NCI-H146 (cell line): Measurements from ENCODE around the gene WAC.
"Not testable (repeated sequence)": the region's sequence is repeated elsewhere in the genome, so short reads cannot be mapped to it uniquely, and the experiment has no call there.

Source experiments
- DNase-seq: peaks from one replicate; lab custom pipeline; 2025; lab: John Stamatoyannopoulos, UW

WAC gene

DNA sequence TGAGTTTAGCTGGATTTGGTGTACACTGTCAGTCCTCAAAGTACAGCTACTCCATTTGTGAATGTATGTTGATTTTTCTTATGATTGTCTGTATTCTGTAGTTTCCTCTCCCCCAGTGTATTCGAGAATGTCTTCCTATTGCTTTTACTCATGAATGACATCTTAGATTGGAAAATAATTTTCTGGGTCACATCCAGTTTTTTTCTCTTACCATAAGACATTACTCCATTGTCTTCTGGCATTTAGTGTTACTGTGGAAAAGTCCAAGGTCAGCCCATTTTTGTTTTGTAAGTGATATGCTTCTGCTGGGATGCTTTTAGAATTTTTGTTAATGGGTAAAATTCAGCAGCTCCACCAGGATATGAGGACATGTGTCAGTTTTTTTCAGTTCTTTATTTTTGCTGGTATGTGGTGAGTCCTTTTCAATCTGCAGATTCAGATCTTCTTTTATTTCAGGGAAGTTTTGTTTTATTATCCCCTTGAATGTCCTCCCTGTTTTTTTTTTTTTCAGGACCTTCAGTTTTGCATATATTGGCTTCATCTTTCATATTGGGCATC, 33.6 kb downstream of the WAC start:
- no peak for DNase-seq

DNA sequence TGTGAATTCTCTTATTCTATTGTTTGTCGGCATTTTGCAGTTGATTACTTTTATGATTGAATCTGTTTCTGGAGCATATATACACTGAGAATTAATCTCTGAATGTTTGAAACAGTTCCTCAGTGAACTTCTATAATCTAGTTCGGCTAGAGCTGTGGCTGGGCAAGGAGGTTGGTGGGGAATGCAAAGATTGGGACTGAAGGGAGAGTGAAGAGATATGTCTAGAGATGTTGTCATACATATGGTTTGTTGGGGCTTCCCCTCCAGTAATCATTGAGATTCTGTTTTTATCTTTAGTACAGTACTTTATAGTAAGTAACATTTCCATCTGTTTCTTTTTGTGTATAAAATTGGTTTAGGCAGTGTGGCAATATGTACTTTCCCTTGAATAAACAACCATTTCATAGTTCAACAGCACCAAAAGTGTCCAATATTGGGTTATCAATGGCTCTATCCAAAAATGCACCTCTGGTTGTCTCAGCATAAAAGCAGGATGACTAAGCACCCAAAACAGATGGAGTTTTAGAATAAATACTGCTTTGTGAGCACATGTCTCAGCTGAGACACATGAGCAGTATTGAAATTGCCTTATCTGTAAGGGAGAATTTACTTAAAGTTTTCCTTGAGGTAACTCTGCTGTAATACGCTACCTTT, 36.7 kb downstream of the WAC start:
- no peak for DNase-seq

DNA sequence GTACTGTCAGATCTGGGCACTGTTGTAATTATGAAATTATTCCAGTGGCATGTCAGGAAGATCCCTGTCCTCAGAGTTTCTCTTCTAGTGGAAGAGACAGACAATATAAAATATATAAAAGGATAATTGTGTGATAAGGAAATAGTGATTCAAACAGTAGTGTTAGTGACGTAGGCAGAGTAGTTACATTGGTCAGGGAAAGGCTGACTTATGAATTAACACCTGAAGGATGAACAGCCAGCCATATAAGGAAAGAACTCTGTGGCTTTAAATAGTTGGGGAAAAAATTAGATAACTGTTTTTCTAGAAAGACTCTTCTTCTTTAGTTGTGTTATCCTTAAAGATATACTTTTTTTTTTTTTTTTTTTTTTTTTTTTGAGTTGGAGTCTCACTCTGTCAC, 37.7 kb downstream of the WAC start:
- no peak for DNase-seq

DNA sequence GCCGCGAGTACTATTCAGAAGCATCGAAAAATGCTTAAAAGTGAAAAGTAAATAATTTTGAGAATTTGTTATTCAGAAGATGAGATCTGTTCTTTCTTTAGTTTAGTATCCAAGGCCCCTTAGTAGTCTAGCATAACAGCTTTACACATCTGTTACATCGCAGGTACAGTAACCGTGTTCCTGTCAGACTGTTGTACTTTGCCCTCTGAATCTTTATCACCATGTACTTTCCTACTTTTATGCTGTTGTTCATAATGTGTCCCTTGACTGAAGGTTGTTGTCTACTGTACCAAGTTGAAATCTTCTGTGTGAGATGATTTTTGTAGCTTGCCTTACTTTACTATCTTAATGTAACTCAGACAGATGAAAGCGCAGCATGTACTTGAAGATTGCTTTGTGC, 38.3 kb downstream of the WAC start:
- DNase-seq = no peak

DNA sequence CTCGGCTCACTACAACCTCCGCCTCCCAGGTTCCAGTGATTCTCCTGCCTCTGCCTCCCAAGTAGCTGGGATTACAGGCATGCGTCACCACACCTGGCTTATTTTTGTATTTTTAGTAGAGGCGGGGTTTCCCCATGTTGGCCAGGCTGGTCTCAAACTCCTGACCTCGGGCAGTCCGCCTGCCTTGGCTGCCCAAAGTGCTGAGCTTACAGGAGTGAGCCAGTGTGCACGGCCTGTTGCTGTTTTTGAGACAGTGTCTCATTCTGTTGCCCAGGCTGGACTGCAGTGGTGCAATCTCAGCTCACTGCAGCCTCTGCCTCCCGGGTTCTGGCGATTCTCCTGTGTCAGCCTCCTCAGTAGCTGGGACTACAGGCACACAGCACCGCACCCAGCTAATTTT, 41.3 kb downstream of the WAC start:
- not testable (repeated sequence) for DNase-seq

DNA sequence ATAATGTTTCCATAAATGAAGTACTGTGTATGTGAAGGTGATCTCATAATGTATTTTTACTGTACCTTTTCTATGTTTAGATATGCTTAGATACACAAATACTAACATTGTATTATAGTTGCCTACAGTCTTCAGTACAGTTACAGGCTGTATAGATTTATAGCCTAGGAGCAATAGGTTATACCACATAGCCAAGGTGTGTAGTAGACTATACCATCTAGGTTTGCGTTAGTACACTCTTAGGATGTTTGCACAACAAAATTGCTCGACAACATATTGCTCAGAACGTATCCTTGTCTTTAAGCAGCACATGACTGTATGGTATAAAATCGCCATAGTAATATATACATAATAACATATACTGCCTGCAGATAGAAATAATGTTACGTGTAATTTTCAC, 42.9 kb downstream of the WAC start:
- no peak for DNase-seq

DNA sequence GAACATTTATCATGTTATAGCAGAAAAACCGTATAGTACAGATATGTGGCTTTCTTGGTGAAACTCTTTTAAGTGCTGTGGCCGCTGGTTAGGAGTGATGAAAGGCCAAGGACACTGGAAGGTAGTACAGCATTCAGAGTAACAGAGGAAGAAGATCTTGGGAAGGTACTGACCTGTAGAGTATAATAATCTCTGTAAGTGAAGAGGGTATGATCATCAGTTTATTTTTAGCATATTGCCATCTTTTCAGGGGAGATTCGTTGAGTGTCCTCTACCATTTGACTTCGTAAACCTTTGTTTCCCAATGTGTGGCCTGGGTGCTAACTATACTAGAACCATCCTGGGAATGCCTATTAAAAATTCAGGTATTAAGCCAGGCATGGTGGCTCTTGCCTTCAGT, 44.6 kb downstream of the WAC start:
- no peak for DNase-seq

DNA sequence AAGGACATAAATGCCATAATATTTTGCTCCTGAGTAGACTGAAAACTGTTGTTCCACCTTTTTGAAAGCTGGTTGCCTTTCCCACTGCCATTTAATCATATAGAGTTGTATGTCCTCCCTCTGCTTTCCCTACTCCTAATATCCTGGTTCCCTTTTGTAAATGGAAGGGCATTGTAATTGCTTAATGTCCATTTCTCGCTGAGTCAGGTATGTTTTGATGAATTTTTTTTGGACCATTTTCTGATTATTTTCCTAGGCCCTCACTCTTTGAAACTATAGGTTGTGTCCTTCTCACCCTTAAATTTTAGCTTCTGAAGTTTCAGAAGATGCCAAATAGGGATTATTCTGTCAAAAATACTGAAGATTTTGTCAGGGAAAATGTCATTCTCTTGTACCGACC, 45.5 kb downstream of the WAC start:
- no peak for DNase-seq

DNA sequence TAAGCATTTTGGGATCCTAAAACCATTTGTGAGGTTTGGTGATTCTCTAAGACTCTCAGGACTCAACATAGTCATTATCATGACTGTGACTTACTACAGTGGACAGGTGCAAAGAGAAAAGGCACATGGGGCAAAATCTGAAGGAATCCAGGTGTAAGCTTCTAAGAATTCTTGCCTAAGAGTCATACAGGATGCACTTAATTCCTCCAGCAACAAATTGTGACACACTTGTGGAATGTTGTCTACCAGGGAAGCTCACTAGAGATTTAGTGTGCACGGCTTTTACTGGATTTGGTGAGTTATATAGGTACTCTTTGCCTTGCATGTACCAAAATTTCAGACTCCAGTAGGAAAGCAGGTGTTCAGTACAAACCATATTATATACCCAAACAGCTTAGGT, 47.9 kb downstream of the WAC start:
- no peak for DNase-seq

DNA sequence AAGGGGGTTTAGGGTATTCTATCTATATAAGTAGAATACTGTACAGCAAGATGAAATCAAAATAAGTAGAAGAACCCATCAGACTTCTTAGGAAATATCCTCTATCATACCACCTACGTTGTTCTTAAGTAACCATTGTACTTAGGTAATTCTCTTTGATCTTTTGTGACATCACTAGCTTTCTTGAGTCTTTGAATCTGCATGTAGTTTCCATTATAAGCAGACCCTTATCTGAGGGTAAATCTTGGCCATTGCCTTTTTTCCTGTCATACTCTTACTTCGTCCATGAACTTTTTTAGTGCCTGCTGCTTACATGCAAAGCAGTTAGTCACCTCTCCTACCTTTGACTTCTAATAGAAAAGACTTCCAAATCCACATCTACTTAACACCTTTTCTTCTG, 49.0 kb downstream of the WAC start:
- no peak for DNase-seq

DNA sequence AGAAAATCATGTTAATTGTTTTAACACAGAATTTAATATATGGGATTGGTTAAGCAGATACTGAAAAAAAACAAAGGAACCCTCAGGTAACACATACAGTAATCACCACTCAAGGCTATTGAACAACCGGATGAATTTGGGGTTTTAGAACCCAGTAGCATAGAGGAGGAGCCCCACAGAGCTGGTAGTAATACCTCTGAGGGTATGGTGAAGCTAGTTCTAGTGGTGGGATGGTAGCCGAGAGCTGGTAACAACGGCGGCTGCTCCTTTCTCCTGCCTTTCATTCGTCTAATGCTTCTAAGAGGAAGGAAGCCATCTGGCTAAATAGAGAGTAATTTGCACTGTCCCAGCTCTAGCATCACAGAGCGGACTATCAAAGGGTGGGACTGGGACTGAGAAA, 52.2 kb downstream of the WAC start:
- DNase-seq = no peak

DNA sequence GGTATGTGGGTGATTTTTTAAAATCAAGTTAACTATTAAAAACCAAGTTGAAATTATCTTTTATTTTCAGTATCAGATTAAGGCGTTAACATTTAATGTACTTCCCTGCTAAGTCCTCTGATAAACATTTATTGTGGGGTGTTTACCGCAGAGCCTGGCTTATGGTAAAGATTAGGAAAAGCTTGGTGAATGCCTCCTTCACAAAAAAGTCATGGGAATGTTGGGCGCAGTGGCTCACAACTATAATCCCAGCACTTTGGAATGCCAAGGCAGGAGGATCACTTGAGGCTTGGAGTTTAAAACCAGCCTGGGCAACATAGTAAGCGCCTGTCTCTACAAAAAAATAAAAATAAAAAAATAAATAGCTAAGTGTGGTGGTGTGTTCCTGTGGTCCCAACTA, 53.3 kb downstream of the WAC start:
- DNase-seq = no peak

DNA sequence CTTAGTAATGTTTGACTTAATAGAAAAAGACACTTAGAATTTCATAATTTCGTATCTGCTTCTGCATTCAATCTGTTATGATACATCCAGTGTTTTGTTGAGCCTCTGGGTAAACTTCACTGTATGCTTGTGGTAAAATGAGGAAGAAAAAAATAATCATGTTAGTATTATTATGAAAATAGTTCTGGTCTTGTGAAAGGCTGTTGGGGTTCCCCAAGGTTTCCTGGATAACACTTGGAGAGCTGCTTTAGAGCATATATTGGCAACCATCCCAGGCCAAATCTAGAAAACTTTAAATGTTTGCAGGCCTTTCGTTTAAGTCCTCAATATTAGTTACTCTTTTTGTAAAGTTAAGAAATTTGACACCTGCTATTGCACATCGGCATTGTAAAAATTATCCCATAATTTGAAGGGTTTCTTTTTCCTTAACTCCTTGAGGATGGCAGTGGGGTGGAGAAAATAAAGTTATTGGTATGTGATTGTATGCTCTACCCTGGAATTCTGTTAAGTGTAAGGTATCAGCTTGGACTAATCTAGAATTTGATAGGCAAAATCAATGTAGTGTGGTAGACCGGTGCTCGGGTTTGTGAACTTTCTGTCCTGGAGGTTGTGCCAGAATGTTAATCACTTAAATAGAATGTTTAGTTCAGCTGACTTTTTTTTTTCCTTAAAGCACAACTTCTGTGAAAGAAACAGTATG, 54.5 kb downstream of the WAC start:
- DNase-seq = no peak

DNA sequence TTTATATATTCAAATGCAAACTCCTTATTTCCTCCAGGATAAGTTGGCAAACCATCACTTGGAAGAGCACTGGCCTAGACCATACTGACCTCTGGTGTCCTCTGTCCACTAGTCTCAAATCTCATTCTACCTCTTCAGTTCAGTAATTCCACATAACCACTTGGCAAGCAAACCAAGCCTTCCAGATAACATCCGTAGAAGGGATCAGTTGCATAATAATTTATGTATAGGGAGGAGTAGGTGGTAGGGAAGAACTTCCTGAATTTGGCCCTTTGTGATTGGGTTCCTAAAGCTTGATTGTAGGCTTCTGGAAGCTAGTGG, 55.0 kb downstream of the WAC start:
- no peak for DNase-seq

DNA sequence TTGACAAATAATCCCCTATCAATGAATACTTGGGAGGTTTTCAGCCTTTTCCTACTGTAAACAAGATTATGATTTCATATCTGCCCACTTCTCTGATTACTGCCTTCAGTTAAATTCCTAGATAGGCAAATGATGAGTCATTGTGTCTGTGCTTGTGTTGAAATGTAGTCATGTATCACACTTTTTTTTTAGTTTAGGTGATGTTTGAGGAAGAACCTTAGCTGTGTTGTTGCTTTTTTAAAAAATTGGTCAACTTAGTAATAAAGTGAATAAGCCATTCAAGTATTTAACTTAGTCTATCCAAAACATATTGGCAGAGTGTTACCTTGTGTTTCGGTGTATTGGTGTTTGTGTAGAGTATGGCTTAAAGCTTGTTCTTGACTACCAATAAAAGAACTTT, 60.0 kb downstream of the WAC start:
- DNase-seq = no peak

DNA sequence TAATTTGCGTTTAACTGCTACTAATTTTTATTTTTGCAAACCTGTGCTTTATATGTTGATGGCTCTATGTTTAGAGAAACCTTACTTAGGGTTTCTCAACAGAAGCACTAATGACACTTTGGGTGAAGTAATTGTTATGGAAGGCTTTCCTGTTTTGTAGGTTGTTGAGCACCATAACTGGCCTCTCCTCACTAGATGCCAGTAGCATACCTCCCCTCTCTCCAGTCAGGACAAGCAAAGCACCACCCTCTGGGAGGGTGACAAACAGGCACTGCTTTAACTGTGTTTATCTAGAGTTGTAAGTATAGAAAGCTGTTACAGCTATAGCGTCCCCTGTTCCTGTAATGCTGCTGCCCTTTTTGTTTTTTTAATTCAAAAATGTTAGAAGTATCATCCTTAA, 60.9 kb downstream of the WAC start:
- DNase-seq = no peak

DNA sequence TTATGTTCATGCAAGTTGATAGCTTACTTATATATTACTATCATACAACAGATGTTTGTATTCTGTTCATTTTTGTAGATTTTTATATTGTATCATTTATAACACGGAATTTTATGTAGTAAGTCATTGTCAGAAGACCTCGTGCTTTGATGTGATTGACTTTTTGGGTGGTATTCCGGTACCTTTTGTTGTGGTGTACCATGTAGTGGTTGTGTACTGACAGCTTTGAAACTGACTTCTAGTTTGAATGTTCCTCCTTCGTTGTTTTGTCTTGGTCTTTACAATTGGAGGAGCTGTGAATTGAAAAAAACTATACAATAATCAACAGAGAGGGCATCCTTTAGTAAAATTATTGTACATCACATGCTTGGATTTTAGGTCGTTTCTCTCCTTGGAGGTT, 61.5 kb downstream of the WAC start:
- no peak for DNase-seq

DNA sequence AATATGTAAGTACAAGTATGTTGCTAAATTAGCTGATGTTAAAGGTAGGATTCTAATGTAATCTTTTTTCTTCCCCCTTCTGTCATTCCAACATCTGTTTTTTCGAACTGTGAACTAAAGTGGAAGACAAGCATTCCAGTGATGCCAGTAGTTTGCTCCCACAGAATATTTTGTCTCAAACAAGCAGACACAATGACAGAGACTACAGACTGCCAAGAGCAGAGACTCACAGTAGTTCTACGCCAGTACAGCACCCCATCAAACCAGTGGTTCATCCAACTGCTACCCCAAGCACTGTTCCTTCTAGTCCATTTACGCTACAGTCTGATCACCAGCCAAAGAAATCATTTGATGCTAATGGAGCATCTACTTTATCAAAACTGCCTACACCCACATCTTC, 62.7 kb downstream of the WAC start:
- DNase-seq = no peak

DNA sequence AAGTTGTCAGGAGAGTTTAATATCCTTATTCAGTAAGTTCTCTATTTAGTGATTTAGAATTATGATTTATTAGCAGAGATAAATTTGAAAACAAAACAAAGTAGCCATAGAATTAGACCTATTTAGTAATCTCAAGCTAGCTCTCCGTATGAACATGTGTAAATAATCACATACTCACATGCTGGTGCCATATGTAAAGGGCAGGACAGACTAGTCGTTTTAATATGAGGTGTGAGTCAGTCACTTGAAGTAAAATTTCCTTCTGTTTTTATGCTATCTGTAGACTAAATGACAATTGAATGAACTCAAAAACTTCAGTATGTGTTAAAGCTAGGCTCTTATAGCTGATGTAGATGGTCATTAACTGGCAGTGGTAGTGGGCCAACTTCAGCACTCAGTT, 67.1 kb downstream of the WAC start:
- DNase-seq = no peak

DNA sequence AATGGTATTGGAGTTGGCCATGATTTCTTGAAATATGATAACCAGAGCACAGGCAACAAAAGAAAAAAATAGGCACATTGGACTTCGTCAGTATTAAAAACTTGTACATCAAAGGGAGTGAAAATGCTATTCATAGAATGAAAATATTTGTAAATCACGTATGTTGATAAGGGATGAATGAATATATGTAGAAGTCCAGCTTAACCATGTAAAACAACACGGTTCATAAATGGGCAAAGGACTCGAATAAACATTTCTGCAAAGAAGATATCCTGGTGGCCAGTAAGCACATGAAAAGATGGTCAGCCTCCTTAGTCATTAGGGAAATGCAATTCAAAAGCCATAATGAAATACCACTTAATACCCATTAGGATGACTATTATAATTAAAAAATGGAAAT, 68.1 kb downstream of the WAC start:
- DNase-seq = no peak

DNA sequence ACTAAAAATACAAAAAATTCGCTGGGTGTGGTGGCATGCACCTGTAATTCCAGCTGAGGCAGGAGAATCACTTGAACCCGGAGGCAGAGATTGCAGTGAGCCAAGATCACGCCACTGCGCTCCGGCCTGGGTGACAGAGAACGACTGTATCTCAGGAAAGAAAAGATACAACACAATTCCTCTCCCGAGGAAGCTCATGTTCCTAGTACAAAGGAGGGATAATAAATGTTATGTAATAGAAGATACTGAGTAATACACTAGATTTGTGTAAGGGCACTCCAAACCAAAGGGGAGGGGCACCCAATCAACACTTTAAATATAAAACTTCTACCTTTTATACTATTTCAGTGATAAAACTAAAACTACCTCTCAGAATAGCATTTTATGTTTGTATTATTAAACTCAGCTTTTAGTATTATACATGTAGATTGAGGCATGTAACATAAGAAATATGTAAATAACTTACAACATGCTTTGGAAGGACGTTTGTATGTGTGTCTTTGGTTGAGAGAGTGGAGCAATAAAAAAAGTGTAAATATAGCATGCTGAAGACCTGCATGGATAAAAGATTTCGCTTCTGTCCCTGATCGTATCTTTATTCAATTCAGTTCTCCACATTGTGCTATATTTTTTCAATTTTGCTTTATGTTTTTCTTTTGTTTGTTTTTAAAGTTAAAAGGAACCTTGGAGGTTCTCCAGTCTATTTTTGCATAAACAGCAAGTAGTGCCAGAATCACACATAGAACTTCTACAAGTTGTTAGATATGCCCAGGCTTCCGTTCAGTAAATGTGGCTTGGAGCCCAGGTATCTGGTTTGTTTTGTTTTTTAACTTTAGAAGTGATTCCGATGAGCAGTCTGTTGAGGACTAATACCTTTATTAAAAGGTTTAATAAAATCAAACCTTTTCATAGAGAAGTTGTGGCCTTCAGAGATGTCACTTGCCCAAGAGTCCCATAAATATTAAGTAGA, 71.9 kb downstream of the WAC start:
- no peak for DNase-seq

DNA sequence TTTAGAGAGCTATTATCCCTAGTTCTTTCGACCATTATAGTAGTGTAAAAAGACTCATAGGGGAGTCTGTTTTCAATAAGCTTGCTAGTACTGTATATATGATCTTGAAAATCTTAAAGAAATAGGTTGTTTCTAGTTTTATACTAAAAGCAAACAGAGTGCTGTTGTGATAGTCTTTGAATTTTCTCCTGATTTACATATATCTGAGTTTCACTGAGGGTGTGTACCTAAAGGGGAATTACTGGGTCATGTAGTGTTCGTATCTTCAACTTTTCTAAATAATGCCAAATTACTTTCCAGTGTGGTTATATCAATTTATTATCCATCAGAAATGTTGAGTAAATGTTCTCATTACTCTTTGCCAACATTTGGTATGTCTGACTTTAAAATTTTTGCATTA, 73.7 kb downstream of the WAC start:
- no peak for DNase-seq

DNA sequence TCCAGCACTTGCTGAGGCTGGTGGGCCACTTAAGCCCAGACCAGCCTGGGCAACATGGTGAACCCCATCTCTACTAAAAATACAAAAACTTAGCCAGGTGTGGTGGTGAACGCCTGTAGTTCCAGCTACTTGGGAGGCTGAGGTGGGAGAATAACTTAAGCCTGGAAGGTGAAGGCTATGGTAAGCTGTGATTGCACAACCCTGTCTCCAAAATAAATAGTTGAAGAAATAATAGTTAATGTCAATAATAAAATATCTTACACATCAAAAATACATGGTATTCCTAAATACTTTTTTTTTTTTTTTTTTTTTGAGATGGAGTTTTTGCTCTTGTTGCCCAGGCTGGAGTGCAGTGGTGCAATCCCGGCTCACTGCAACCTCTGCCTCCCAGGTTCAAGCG, 76.7 kb downstream of the WAC start:
- DNase-seq = not testable (repeated sequence)
